HG02571 (cell line): Measurements from ENCODE around the gene ITSN1.
"Not testable (repeated sequence)": the region's sequence is repeated elsewhere in the genome, so short reads cannot be mapped to it uniquely, and the experiment has no call there.

Source experiments
- ATAC-seq: cut with Tn5 transposase; IDR thresholded peaks from one replicate; pipeline ENCODE4 v1.9.1; 2021; ENCODE audit warnings: mild to moderate bottlenecking, moderate library complexity; ENCODE audit not compliant: unreplicated experiment

ITSN1 gene

GRCh38 chr21:33642027-33642895 lies at the start of gene ITSN1:
TSS of gene ITSN1 (plus strand) at chr21:33642501. CDS start at chr21:33718829, 76,328 bp downstream.
- ATAC-seq: peak; percentile 86

- no peak for ATAC-seq
Measured at GRCh38 chr21:33598051-33598450, 44.2 kb upstream of the ITSN1 start.

- no peak for ATAC-seq
Measured at GRCh38 chr21:33608559-33608958, 33.7 kb upstream of the ITSN1 start.

- ATAC-seq: no peak
Measured at GRCh38 chr21:33611006-33611744, 31.1 kb upstream of the ITSN1 start.

- not testable (repeated sequence) for ATAC-seq
Measured at GRCh38 chr21:33617565-33617964, 24.7 kb upstream of the ITSN1 start.

- ATAC-seq: no peak
Measured at GRCh38 chr21:33618407-33618806, 23.9 kb upstream of the ITSN1 start.

GRCh38 chr21:33619726-33620125 lies 22.6 kb upstream of the ITSN1 start:
- ATAC-seq: no peak

GRCh38 chr21:33622253-33622652 lies 20.0 kb upstream of the ITSN1 start:
- no peak for ATAC-seq

- not testable (repeated sequence) for ATAC-seq
Measured at GRCh38 chr21:33626151-33626550, 16.1 kb upstream of the ITSN1 start.

GRCh38 chr21:33634254-33634653 lies 8.0 kb upstream of the ITSN1 start:
- ATAC-seq: no peak

- ATAC-seq: no peak
Measured at GRCh38 chr21:33640697-33641351, 1.5 kb upstream of the ITSN1 start.

GRCh38 chr21:33641352-33642026 lies 812 bp upstream of the ITSN1 start, which contains the start of gene CRYZL1:
TSS of gene CRYZL1 (minus strand) at chr21:33641741. CDS start at chr21:33631551, 10,190 bp downstream.
- peak; percentile 83 for ATAC-seq

- no peak for ATAC-seq
Measured at GRCh38 chr21:33642896-33643657, 776 bp downstream of the ITSN1 start.

- ATAC-seq: no peak
Measured at GRCh38 chr21:33643658-33644311, 1.5 kb downstream of the ITSN1 start.

- ATAC-seq: no peak
Measured at GRCh38 chr21:33644383-33645074, 2.2 kb downstream of the ITSN1 start.

GRCh38 chr21:33645730-33646129 lies 3.4 kb downstream of the ITSN1 start:
- ATAC-seq: no peak

GRCh38 chr21:33647587-33647986 lies 5.3 kb downstream of the ITSN1 start:
- no peak for ATAC-seq

GRCh38 chr21:33648555-33648954 lies 6.3 kb downstream of the ITSN1 start:
- ATAC-seq: no peak

- no peak for ATAC-seq
Measured at GRCh38 chr21:33650230-33650629, 7.9 kb downstream of the ITSN1 start.
